Erythroblast (primary cell): ENCODE results near the gene NPM3.

Source experiments
- GATA1 ChIP-seq: IDR thresholded peaks from 2 replicates; pipeline ENCODE4 v1.6.1; 2011; ENCODE audit warnings: low read depth, mild to moderate bottlenecking, control low read depth, low read length, moderate library complexity
- POLR2A ChIP-seq: IDR thresholded peaks from 2 replicates; pipeline ENCODE4 v1.6.1; 2011; ENCODE audit warnings: mild to moderate bottlenecking, low read length

GRCh38 chr10:101774589-101775272, 8.5 kb downstream of the NPM3 start:
- TF ChIP-seq POLR2A (no peak), GATA1 (no peak)
